Fibroblast of upper back skin (primary cell): ENCODE results near the gene PERCC1.
"Not testable (repeated sequence)": the region's sequence is repeated elsewhere in the genome, so short reads cannot be mapped to it uniquely, and the experiment has no call there.

Experiments used
- DNase-seq: peaks from one replicate; pipeline ENCODE4 v3.0.0-alpha.2; 2013

Gene PERCC1

DNA sequence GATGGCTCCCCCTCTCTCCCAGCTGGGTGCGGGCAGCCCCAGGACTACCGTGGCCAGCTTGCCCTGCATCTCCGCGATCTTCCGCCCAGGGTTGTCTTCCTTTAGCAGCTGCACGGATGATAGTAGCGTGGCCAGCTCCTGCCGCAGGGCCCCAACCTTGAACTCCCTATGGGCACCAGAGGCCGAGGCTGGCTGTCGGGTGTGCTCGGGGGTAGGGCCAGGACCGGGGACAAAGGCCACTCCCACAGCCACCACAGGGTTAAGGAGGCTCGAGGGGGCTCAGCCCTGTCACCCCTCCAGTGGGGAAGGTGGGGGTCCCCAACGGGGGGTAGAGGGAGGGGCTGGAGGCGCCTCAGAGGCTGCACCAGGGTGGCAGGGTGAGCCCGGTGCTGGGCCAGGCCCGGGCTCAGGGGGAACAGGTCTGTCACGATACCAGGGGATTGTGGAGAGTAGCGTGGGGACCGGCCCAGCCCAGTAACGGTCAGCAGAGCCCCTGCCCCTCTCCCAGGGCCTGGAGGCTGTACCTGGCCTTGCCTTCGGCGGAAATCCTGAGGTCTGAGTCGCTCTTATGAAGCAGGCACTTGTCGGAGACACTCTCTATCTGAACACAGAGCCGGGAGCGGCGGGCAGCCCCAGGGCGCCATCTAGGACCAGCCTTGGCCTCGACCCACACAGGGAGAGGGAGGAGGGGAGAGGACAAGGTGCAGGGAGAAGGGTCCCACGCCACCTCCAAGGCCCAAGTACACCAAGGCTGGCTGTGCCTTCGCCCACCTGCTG is 5.2 kb downstream of the PERCC1 start:
- DNase-seq, result no peak

DNA sequence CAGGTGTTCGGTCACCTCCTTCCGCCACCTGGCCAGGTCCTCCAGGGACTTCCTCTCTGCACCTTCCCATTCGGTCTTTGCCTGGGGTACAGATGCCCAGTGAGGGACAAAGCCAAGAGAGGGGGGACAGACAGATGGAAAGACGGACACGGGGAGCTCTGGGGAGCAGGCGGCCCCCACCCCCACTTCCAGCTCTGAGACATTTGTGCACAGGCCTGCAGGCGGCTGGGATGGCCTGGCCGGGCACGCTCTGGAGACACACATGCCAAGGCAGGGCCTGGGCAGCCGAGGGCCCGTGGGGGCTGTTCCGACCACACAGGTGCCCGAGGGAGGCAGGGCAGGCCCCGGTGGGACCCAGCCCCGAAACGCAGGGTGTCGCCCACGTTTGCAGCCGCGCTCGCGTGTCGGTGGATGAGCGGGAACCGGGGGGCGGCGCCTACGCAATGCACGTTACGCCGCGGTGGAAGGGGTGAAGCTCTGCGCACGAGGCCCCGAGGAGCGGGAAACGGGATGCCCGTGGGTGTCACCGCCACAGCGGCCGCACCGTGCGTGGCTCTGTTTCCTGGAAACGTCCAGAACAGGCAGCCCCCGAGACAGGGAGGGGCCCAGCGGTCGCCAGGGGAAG is 6.0 kb downstream of the PERCC1 start:
- DNase-seq, result no peak

DNA sequence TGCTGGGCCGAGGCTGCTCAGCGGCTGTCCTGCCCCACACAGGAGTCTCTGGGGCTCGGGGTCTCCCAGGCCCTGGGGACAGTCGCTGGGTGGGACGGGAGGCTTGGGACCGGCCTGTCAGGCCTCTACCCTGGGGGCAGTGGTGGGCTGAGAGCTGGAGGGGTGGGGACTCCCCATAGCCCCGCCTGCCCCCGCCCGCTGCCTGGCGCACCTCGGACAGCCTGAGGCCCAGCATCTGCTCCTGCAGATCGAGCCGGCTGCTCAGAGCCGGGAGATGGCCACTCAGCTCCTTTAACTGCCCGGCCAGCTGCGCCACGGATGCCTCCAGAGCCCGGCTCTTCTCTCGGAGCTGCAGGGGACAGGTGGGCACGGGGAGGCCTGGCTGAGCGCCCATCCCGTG is 6.7 kb downstream of the PERCC1 start:
- no peak for DNase-seq

DNA sequence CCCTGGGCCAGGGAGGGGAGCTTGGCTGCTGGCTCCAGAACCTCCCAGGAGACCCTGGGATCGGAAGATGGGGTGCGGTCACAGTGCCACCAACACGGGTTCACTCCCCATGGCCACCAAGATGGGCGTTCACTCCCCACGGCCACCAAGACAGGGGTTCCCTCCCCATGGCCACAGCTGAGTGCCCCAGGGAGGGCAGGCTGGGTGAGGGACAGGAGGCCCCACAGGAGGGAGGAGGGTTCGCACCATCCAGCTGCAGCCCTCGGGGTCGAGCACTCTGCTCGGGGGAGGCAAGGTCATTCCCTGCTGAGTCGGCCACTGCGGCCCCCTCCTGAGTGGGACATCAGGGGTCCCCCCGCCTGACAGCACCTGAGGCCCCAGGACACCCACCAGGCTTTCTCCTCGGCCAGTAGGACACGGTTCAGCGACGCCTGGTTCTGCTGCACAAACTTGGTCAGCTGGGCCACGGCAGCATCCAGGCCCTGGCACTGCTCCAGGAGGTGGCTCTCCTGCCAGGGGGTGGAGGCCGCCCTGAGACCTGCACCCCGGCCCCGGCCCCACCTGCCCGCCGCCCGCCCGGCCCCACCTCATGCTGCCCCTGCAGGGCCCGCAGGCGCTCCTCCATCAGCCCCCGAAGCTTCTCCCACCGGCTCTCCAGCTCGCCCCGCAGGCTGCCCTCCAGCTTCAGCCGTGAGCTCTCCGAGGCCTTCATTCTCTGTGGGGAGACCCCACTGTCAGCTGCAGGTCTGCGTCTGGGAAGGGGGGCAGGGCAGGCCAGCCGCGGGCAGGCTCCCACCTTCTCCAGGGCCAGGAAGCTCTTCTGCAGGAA is 7.6 kb downstream of the PERCC1 start:
- DNase-seq, result no peak

DNA sequence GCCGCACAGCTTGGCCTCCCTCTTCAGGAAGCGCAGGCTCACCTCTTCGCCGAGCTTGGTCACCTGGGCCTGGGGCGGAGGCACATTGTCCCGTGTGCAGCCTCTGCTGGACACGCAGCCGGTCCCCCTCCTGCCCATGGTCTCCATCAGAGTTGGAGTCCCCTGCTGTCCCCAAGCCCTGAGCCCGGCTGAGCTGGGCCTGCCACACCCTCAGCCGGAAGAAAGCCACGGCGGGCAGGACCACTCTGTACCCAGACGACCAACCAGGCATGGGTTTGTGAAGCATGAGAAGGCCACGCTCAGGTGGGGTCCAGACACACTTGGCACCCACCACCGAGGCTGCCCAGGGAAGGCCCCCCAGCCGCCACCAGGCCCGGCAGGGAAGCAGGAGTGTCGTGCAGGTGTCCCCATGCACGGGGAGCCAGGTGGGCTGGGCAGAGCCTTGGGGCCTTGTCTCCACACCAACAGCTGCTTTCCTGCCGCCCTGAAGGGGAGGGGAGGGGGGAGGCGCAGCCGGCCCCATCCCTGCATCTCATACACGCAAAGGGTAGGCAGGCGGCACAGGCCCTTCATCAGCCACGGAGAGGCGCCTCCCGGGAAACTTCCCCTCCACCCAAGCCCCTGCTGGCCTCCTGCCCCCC is 8.3 kb downstream of the PERCC1 start:
- DNase-seq, result no peak

DNA sequence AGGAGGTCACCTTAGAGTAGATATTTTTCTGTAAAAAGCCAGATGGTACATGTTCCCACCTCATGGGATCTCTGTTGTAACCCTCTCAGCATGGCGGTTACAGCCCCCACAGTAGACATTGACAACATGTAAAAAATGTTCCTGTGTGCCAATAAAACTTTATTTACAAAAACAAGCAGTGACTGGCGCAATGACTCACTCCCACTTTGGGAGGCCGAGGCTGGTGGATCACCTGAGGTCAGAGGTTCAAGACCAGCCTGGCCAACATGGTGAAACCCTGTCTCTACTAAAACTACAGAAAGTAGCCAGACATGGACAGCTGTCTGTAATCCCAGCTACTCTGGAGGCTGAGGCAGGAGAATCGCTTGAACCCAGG is 8.8 kb downstream of the PERCC1 start:
- DNase-seq, result not testable (repeated sequence)

DNA sequence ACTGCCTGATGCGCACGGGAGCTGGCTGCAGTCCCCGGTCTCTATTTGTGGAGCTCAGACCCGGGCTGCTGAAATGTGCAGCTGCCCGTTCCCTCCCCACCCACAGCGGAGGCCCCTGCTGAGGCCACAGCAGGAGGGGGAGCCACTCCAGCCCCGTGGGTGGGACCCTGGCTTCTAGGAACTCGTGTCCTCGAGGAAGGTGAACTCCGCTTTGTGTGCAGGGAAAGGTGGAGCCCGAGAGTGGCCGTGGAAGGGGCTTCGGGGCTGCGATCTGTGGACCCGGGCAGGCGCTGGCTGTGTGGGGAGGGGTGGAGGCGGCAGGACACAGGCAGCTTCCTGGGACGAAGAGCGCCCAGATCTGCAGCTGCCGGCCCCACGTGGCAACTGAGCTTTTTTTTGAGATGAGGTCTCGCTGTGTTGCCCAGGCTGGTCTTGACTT is 10.5 kb downstream of the PERCC1 start:
- no peak for DNase-seq

DNA sequence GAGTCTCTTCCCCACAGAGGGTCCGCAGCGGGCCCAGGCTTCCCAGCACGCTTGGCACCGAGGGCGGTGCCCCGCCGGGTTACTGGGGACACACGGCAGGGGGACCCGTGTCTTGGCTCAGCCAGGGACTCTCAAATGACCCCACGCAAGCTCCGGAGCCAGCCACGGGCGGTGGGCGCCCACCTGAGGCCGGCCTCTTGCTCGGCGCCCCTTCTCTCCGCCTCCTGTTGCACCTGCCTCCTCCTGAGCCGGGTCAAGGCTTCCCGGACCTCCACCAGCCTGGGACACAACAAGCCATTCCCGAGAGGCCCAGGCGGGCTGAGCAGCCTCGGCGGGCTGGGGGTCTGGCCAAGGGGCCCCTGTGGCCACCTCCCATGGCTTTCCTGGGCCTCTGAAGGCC is 11.8 kb downstream of the PERCC1 start:
- DNase-seq, result no peak

DNA sequence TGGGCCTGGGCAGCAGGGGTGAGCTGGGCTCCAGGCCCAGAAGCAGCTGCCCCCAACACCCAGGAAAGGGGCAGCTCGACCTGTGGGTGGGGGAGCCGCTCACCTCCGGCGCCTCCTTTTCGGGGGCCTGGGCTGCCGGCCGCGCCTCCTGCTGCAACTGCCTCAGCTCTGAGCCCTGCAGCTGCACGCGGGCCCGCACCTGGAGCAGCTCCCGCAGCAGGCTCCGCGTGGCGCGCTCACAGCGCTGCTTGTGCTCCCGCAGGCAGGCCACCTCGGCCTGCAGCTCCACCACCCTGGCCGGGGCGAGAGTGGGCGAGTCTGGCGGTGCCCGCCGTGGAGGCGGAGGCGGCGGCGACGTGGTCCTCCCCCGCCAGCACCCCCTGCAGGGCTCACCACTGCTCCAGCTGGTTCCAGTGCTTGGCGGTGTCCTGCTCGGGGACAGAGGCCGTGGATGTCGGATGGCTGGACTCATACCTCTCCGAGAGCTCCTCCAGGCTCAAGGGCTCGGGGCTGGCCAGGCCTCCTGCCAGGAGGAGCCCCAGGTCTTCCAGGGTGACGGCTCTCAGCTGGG is 12.6 kb downstream of the PERCC1 start:
- DNase-seq, result no peak

DNA sequence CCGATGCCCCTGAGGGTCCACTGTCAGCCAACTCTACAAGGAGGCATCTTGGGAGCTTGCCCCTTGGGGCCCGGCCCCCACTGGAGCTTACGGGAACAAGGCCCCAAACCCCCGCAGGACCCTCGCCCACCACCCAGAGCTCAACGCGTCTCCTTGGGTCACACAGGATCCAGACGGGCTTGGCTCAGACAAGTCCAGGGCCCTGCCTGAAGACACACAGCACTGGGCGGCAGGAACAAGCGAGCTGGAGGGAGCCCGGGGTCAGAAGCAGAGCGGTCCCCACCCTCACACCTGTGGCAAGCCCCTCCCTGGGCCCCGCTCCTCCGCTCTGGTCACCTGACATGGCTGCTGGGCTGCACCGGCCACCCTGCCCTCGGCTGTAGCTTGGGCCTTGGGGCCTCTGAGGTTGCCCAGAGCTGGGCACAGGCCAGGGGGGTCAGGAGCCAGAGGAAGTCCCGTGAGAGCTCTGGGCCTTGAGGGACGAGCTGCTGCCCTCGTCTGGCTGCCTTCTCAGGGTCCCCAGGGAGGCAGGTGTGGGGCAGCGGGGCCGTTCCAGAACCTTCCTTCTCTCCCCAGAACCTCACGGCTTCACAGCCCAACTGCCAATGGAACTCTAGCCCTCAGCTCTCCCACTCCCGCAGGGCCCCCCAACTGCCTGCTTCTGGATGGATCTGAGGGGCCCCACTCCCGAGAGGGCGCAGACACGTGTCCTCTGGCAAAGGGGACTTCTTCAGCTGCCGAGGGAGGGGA is 13.3 kb downstream of the PERCC1 start, which contains the start of gene CCDC154:
Gene CCDC154, minus strand, starts transcription at position 577 of the 750 bp plus-strand sequence. Its CDS starts 234 bp downstream, at position 343.
- DNase-seq, result no peak

DNA sequence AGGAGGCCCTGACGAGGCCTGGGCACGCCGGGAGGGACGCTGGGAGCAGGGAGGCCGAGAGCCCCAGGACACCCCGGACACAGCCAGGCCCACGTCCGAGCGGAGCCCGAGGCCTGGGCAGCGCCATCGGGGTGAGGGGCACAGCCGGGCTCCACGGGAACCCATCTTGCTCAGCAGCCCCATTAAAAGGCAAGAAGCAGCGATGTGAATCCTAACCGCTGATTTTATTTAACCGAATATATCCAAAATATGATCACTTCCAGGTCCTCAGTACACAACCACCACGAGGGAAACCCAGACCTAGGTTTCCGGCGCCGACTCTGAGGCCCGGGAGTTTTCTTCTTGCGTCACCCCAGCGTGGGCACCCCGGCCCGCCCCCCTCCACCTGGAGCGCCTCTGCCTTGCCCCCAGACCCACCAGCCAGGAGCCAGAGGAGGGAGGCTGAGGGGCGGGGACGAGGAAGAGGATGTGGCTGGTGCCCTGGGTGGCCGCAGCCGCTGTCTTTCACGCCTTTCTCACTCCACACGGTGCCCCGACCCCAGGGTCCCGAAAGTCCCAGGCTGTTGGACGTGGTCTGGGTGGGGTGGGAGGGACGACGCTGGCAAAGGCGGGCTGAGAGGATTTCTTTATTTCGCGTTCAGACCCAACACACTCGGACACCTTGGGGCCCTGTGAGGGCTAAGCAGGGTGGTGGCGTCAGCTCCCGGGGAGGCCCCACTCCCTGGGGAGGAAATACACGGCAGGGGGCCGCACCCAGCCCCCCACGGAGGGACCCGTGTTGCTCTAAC is 14.0 kb downstream of the PERCC1 start:
- no peak for DNase-seq

DNA sequence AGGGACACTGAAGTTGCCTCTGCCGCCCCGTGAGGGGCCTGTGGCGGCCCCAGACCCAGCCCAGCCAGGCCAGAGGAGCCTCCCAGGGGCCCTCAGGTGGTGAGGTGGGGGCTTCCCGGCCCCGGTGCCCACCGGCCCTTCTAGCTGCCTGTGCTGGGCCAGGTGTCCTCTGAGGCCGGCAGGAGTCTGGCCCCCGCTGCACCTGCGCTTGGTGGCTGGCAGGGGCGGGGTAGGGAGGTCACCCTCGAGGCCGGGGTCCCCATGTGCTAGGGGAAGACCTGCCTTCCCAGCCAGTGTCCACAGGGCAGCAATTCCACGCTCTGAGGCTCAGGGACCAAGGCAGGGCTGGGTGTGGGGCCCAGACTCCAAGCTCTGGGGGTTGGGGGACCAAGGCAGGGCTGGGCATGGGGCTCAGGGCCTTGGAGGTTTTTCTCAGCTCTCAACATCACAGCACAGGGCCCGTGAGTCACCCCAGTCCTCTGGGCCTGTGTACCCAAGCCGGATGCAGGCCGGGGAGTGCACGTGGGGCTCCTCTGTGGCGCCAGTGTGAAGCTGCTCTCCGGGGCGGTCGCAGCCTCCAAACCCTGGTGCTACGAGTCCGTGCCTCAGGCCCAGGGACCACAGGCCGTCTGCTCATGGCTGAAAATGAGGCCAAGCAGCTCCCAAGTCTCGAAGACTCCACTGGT is 14.8 kb downstream of the PERCC1 start:
- DNase-seq, result no peak

DNA sequence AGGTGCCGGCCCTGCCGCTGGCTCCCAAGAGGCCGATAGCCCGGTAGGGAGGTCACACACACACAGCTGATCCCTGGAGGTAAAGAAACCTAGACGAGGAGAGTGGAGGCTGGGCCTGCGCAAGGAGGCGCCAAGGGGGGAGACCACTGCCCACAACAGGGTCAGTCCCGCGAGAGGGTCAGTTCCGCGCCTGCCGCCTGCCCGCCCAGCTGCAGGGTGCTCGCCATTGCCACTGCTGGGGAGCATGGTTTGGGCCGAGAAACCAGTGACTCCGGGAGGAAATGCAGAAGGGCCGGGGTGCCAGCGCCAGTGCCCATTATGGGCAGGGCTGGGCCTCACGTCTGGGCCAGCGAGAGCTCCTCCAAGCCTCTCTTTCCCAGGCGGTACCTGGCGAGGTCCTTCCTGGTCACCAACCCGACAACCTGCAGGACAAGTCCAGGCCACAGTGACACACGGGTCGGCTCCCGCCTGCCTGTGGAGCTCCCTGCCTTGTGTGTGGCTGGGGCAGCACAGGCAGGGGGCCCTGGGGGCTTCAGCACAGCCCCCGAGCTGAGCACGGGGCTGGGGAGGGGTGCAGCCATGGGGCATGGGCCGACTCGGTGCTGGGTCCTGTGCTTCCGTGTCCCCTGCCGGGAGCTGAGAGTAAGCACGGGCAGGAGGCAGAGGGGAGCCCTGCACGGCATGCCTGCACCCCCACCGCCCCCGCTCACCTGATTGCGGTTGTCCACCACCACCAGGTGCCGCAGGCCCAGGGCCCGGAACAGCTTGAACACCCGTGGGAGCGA is 15.6 kb downstream of the PERCC1 start:
- no peak for DNase-seq

DNA sequence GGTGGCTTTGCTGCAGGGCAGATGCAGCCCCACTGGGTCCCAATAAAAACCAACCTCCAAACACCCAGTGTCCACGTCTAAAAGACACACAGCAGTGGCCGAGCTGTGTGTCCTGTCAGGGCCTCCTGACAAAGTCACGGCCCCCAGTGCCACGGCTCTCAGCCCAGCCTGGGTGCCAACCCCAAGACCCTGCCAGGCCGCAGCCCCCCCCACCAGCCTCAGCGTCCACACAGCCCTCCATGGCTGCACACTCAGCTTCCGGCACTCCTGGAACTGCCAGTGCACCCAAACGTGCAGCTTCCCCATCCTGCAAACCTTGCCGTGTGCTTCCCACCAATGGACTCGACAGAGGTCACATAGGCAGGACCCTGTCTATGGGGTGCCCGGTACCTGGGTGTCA is 17.1 kb downstream of the PERCC1 start:
- DNase-seq, result no peak

DNA sequence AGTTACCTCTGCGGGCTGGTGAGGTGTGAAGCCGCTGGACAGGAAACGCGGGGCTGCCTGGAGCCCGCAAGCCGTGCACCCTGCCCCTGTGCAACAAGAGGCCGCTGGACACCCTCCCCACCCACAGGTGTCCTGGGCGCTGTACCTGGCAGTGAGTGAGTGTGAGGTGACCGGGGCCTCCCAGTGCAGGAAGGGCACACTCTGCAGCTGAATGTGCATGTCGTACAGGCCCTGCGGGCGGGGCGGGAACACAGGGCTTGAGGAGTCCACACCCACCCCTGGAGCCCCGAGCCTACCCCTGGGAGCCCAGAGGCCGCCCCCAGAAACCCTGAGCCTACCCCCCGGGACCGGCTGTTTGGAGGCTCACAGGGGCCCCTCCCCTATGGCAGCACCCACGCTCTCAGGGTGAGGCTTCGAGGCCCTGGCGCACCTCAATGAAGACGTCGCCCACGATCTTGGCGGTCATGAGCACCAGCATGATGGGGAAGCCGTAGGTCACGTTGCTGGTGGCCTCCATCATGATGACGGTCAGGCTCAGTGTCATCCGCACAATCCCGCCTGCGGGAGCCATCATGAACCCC is 17.7 kb downstream of the PERCC1 start:
- DNase-seq, result no peak

DNA sequence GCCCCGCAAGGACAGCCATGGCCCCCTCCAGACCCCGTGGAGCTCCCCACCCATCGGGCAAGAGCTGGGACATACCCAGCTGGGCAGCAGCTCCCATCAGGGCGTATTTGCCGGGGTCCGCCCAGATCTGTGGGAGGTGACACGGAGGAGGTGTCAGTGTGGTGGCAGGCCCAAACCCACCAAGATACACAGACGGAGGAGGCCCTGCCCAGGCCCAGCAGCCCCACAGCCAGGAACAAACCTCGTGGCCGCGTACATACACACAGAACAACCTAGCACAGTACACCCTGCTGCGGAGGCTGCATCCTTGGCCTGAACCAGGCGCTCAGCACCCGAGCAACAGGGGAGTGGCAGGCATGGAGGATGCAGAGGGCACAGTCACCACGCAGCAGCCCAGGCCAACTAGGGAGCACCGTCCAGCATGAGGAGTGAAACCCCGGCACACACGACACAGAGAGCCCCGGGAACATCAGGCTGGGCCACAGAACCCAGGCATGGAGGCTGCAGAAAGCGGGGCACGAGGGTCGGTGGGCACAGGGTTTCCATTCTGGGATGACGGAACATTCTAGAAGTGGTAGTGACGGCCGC is 18.4 kb downstream of the PERCC1 start:
- no peak for DNase-seq

DNA sequence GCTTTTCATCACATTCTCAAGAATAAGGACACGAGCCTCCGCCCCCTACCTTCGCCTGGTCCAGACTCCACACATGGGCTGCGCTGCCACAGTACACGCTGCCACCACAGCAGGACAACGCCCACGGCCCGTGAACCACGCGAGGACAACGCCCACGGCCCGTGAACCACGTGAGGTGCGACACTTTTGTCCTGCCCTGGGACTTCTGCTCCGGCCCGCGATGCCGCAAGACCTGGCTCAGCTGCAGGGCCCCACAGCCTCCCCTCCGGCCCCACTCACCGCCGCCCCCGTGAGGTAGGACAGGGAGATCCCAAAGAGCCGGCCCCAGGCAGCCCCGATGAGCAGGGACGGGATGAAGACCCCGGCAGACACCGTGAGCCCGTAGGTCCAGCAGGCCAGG is 19.3 kb downstream of the PERCC1 start:
- DNase-seq, result no peak

DNA sequence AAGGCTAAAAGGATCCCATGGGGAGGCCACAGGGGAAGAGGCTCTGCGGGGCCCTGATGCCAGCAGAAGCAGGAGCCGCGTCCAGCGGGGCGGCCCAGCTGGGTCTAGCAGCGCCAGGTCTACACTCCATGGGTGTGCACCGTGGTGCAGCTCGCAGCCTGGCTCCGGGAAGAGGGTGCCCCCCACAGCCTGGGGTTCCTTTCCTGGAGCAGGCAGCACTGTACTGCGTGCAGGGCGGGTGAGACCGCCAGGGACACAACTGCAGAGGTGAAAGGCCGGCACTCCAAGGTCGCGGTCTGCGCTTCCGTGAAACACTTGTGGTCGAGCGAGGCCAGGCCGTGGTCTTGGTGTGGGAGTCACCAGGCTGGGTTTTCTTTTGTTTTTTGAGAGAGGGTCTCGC is 20.0 kb downstream of the PERCC1 start:
- no peak for DNase-seq
